Measurements from ENCODE around the gene TGM3.

DNA sequence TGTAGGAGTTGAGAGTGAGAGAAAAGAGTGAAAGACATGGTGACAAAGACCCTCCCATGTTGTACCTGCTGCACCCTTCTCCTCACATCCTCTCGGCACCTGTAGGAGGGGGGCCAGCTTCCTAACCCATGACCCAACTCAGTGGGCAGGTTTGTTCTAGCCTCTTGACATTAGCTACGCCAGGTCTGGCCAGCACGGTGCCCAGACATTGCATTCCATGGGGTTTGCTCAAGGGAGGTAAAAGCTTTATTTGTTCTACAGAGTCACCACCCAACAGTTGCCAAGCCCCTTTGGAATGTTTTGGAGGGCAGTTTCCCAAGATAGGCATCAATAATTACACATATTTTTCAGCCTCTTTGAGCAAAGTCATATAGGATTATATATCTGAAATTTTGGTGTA lies 62.2 kb downstream of the TGM3 start:
- no peak for TF ChIP-seq CTCF (IDR thresholded peaks at IDR 0.05)
- TF ChIP-seq POLR2A (IDR thresholded peaks at IDR 0.05) = no peak
